NCI-H1694 (cell line): ENCODE data around the gene ZNF860.
"Not testable (repeated sequence)": the region's sequence is repeated elsewhere in the genome, so short reads cannot be mapped to it uniquely, and the experiment has no call there.

Source experiments
- DNase-seq: peaks from one replicate; lab custom pipeline; 2025; lab: John Stamatoyannopoulos, UW

ZNF860 gene

GRCh38 chr3:31960793-31961431 lies 20.6 kb upstream of the ZNF860 start:
- DNase-seq, result peak; percentile 23

- DNase-seq, result no peak
These were observed 18.7 kb upstream of the ZNF860 start for GRCh38 chr3:31962801-31963205.

DNA sequence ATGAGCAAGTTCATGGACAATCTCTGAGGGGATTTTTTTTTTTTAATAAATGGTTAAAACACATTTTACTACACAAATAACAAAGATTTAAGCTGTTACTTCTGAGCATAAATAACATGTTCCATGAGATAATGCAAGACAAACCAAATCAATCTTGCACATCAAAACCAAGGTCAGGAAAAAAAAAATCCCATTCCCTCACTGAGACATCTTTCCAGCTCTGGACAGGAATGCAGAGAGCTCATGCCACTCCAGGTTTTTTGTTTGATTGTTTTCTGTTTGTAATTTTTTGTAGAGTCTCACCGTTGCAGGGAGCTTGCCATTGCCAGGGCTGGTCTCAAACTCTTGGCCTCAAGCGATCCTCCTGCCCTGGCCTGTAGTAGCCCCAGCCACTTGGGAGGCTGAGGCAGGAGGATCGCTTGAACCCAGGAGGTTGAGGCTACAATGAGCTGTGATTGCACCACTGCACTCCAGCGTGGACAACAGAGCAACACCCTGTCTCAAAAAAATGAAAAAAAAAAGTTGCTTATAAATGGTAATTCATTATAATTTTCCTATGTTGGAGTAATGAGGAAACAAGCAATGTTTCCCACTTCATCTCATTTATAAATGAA lies 14.5 kb upstream of the ZNF860 start:
- DNase-seq, result no peak

- DNase-seq, result no peak
These were observed 14.0 kb upstream of the ZNF860 start for GRCh38 chr3:31967592-31967991.

GRCh38 chr3:31968369-31968926 lies 13.1 kb upstream of the ZNF860 start:
- no peak for DNase-seq

DNA sequence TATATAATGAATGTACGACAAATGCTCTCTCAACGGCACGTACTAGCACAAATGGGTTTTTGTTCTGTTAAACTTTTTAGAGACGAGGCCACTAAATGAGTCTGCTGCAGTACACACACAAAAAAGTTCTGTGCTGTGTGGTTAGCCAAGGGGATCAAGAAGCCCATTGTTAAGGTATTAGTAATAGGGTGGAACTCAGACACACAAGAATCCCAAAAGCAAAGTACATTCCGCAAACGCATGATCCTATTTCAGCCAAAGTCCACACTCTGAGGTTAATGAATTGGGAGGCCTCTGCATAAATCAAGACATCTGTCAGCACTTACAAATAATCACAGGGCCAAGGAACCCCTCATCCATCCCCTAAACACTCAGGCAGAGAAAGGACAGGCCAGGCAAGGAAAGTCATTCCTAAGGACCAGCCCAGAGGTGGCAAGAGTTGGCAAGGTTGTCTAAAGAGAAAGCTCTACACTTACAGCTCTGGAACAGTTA lies 12.6 kb upstream of the ZNF860 start:
- DNase-seq, result no peak

GRCh38 chr3:31971607-31972006 lies 9.9 kb upstream of the ZNF860 start:
- no peak for DNase-seq

DNA sequence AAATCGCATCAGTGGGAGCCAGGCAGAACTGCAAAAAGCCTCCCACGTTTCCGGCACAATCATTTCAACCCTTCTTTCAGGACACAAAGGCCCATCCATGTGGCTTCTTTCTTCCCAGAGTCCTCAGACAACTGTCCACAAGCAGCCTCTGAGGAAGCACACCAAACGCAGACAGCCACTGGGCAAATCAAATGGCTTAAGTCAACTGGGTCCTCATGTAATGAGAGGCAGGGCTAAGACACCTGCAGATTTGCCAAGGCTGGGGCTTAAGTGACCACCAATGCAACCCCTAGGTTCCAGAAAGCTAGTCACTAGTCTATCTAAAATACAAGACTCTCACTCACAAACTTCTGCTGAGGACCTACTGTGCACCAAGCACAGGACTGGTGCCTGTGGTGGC lies 8.5 kb upstream of the ZNF860 start:
- DNase-seq, result no peak

GRCh38 chr3:31973837-31974236 lies 7.7 kb upstream of the ZNF860 start:
- DNase-seq, result no peak

- DNase-seq, result no peak
These were observed 7.1 kb upstream of the ZNF860 start for GRCh38 chr3:31974471-31974870.

DNA sequence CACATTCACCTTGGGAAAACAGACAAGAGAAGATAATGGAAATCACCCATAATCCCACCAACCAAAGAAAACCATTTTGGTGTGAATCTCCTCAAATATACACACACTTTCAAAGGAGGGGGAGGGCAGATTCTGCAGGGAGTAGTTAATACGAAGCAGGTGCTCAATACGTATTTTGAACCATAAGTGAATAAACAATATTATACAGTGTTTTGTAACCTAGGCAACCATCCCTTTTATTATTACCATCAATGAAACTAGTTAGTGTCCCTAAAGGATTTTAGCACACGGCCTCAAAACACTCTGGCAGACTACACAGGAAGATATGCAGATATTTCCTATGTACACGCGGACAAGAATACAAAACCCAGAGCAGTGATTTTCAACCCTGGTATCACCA lies 6.6 kb upstream of the ZNF860 start:
- DNase-seq, result no peak

- no peak for DNase-seq
These were observed 5.2 kb upstream of the ZNF860 start for GRCh38 chr3:31976302-31976701.

GRCh38 chr3:31977736-31978135 lies 3.8 kb upstream of the ZNF860 start:
- DNase-seq, result no peak

DNA sequence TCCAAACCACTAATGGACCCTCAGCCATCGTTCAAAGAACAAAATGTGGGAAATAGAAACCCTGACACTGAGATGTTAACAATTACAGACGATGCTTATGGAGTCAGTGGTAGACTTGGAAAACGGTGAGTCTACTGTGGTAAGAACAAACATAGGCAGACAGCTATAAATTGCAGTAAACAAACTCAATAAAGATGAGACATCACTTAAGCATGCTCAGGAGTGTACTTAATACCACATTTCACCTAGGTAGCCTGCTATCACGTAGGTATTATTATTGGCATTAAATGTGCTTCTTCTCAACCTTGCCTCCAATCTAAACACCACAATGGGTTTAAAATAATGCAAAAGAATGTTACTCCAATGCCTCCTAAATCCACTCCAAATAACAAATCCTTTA lies 3.0 kb upstream of the ZNF860 start:
- no peak for DNase-seq

DNA sequence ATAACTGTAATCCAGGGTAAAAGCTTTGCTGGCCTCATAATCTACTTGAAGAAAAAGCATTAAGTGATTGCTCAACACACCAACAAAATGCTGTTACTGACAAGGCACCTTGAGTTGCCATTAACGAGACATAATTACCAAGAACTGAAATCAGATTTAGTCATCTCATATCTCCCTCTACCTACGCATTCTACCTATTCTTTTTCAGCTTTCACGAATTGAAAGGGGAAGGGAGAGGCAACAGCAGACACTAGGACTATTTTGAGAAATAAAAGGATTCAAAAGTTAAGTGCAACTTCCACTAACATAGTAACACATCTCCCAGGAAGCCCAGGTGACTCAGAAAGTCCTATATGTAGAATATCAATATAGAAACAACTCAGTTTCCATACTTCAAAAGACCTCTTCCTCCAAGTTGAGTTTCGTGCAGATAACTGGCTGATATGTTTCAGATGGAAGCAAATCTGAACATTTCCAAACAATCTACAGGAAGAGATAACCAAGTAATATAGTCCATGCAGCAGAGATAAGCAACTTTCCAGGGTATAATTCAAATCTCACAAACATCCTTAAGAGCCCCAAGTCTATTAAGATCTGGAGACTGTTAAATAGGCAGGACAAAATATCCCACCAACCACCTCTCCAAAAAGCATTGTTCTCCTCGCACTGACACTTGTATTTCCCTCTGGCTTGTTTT lies 2.4 kb upstream of the ZNF860 start:
- DNase-seq, result no peak

GRCh38 chr3:31980530-31981205 lies 882 bp upstream of the ZNF860 start:
- DNase-seq, result no peak

GRCh38 chr3:31984321-31984720 lies 2.8 kb downstream of the ZNF860 start:
- no peak for DNase-seq

DNA sequence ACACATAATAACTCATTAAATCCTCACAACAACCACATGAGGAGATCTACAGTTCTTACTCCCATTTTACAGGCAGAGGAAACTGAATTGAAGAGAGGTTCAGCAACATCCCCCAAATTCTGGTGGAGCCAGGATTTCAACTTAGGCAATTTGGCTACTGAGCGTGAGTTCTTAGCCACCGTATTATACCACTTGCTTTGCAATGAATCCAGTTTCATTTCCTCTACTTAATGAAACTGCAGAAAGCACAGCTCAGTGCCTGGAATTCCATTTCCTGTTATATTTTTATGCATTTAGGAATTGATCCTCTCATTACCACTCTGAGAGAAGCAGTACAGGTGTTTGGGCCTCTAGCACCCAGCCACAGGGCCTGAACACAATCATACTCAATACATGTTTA lies 4.3 kb downstream of the ZNF860 start:
- DNase-seq, result no peak

DNA sequence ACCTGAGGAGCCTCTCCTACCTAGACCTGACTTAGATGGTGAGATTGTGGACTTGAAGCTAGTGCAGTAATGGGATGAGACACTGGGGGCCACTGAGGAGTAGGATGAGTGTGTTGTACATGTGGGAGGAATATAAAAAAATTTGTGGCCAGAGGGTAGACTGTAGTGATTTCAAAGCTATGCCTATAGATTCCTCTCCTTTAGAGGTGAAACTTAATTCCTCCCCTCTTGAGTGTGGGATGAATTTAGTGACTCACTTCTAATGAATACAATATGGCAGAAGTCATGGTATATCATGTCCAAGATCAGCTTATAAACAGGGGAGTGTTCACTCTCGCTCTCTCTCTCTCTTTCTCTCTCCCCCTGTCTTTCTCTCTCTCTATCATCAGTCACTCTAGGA lies 6.7 kb downstream of the ZNF860 start:
- no peak for DNase-seq

DNA sequence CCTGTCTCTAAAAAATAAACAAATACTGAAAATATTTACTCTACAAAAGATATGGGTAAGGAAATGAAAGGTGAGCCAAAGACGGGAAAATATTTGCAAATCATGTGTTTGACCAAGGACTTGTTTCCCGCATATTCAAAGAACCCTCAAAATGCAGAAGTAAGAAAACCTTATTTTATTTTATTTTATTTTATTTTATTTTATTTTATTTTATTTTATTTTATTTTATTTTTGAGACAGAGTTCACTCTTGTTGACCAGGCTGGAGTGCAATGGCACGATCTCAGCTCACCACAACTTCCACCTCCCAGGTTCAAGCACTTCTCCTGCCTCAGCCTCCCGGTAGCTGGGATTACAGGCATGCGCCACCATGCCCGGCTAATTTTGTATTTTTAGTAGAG lies 11.4 kb downstream of the ZNF860 start:
- not testable (repeated sequence) for DNase-seq

DNA sequence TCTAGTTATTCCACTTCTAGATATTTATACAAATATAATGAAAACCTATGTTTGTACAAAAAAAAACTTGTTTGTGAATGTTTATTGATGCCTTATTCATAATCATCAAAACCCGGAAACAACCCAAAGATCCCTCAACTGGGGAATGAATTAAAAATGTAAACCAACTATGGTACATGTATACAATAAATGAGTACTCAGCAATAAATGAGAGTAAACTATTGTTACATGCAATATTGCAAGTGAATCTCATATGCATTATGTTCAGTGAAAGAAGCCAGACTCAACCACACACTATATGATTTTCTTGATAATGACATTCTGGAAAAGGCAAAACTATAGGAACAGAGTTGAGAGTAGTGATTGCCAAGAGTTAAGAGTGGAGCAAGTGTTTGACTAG lies 12.3 kb downstream of the ZNF860 start:
- no peak for DNase-seq

DNA sequence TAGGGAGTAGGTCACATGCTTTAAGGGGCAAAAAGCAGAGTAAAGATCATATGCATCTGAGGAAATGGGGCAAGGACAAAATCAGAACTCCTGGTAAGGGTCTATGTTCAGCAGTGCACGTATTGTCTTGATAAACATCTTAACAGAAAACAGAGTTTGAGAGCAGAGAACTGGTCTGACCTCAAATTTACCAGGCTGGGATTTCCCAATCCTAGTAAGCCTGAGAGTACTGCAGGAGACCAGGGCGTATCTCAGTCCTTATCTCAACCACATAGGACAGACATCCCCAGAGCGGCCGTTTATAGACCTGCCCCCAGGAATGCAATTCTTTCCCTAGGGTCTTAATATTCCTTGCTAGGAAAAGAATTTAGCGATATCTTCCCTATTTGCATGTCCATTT lies 13.5 kb downstream of the ZNF860 start:
- not testable (repeated sequence) for DNase-seq

- DNase-seq, result no peak
These were observed 14.6 kb downstream of the ZNF860 start for GRCh38 chr3:31996195-31996594.
